ENCODE measurements around the gene MMP20. TPM values are rescaled to one million over a fixed set of nuclear protein-coding genes. Genes with fewer than 3 reads are reported as not detected.

MMP20 gene
- total RNA-seq, 4 donors from 2014 or later: not detected

DNA sequence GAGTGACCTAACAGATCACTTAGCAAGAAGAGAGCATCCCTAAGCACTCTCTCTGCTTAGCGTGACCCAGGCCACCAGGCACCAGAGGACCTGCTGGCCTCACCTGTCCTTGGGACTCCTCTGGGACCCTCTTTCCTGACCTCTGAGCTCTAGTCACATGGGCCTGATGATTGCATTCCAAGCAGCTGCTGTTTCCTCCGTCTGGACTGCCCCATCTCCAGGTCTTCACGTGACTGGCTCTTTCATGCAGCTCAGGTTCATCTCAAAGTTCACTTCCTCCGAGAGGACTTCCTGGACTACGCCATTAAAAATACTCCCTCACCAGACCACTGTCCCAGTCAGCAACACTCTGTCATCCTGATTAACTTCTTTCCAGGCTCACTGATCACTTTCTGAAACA is 2.9 kb downstream of the MMP20 start:
- H3K36me3 ChIP-seq: no peaks in the 10 kb centered on the region
- H3K9me3 ChIP-seq: no peaks in the 10 kb centered on the region
- TF ChIP-seq, protein P1, sequence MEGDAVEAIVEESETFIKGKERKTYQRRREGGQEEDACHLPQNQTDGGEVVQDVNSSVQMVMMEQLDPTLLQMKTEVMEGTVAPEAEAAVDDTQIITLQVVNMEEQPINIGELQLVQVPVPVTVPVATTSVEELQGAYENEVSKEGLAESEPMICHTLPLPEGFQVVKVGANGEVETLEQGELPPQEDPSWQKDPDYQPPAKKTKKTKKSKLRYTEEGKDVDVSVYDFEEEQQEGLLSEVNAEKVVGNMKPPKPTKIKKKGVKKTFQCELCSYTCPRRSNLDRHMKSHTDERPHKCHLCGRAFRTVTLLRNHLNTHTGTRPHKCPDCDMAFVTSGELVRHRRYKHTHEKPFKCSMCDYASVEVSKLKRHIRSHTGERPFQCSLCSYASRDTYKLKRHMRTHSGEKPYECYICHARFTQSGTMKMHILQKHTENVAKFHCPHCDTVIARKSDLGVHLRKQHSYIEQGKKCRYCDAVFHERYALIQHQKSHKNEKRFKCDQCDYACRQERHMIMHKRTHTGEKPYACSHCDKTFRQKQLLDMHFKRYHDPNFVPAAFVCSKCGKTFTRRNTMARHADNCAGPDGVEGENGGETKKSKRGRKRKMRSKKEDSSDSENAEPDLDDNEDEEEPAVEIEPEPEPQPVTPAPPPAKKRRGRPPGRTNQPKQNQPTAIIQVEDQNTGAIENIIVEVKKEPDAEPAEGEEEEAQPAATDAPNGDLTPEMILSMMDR (IDR thresholded peaks at IDR 0.05): no peak
- TF ChIP-seq EP300 (IDR thresholded peaks at IDR 0.05) (no peak), POLR2AphosphoS5 (IDR thresholded peaks at IDR 0.05) (no peak), POLR2A (IDR thresholded peaks at IDR 0.05) (no peak)
- H3K4me1 ChIP-seq: no peaks in the 10 kb centered on the region
- no peak overlapping the region for H3K4me3 ChIP-seq
- H3K27me3 ChIP-seq: no peaks in the 10 kb centered on the region
- DNase-seq (ENCODE audit: low spot score in 2 of 2): no peak
- WGBS: 87% methylated on average over 5 of the region's 5 CpGs
- no peak overlapping the region for H3K27ac ChIP-seq

DNA sequence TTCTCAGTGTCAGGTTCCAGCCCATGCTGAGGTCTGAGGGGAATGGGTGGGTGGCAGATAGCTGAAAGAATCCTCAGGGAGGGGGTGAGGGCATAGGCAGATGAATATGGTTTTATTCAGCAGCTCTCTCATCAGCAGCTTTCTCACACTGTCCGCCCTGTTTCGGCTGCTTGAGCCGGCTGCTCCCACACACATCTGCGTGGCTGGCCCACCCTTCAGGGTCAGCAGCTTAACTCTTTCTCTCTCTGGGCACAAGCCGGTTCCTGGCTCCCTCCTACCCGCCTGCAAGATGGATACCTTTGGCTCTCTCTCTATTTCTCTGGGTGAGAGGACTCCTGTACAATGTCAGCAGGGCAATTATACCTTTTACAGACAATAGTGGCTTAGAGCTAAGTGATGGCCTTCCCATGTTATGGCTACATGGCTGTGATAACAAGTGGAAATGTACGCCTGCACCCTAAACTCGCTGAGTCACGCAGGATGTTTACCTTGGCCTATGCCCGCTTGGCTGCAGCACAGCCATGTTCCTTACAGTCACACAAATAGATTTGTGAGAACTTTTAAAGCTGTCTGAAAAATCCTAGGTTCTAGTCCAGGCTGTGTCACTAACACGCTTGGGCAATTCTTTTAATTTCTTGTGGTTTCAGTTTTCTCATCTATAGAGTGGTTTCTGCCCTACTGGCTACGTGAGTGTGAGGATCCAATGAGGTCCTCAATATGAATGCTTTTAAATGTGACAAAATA is 4.1 kb downstream of the MMP20 start:
- TF ChIP-seq EP300 (IDR thresholded peaks at IDR 0.05) (no peak), POLR2AphosphoS5 (IDR thresholded peaks at IDR 0.05) (no peak), POLR2A (IDR thresholded peaks at IDR 0.05) (no peak)
- TF ChIP-seq, protein P1 (IDR thresholded peaks at IDR 0.05): no peak
- Histone ChIP-seq H3K36me3 (no peaks in the 10 kb centered on the region), H3K9me3 (no peaks in the 10 kb centered on the region), H3K4me3 (no peak overlapping the region), H3K4me1 (no peaks in the 10 kb centered on the region), H3K27me3 (no peaks in the 10 kb centered on the region), H3K27ac (no peak overlapping the region)
- no peak for DNase-seq (ENCODE audit: low spot score in 2 of 2)
- 72% methylated on average over 12 of the region's 12 CpGs for WGBS

DNA sequence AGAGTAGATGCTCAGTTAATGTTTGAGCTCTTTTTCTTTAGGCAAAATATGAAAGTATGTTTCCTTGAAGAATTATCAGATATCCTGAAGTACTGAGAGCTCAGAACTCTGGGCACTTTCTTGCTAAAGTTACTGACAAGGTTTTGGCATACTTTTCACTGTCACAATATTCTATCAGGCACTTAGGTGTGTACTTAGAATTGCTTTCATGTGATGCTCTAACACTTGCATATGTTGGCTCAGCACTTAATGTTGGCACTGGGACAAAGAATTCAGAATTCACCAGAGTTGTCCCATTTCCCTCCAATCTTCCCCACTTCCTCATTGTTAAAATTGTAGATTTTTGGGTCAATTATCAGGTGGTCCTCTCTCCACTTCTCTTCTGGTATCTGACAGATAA is 5.0 kb downstream of the MMP20 start:
- H3K4me1 ChIP-seq: no peaks in the 10 kb centered on the region
- H3K4me3 ChIP-seq: no peak overlapping the region
- TF ChIP-seq EP300 (IDR thresholded peaks at IDR 0.05) (no peak), POLR2A (IDR thresholded peaks at IDR 0.05) (no peak), POLR2AphosphoS5 (IDR thresholded peaks at IDR 0.05) (no peak)
- TF ChIP-seq, protein P1 (IDR thresholded peaks at IDR 0.05): no peak
- H3K27me3 ChIP-seq: no peaks in the 10 kb centered on the region
- DNase-seq (ENCODE audit: low spot score in 2 of 2): no peak
- no peak overlapping the region for H3K27ac ChIP-seq
- H3K36me3 ChIP-seq: no peaks in the 10 kb centered on the region
- no peaks in the 10 kb centered on the region for H3K9me3 ChIP-seq

DNA sequence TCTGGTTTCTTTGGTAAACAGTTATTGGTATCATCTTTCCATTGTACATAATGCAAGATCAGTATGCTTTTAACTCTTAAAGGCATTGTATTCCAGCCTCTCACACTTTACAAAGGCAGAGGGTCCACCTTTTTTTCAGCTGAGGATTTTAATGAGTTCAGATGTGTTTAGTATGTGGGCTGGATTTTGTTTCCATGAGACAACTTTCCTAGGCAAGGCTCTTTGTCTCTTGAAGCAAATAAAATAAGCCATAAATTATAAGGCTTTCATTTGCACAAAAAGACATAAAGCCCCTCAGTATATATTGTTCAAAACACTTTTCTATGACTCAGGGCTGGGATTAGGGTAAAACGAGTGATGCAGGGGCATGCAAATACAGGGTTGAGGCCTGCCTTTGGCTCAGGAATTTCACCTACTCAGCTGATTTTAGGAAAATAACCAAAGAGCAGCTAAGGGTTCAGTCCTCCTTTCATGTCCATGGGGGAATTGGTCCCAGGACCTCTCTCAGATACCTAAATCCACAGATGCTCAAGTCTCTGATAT is 7.6 kb downstream of the MMP20 start:
- no peak for TF ChIP-seq POLR2AphosphoS5 (IDR thresholded peaks at IDR 0.05)
- TF ChIP-seq, protein P1 (IDR thresholded peaks at IDR 0.05): no peak
- TF ChIP-seq POLR2A (IDR thresholded peaks at IDR 0.05): no peak
- no peak for TF ChIP-seq EP300 (IDR thresholded peaks at IDR 0.05)
- H3K9me3 ChIP-seq: no peaks in the 10 kb centered on the region
- H3K36me3 ChIP-seq: no peaks in the 10 kb centered on the region
- H3K4me3 ChIP-seq: no peak overlapping the region
- no peak for DNase-seq (ENCODE audit: low spot score in 2 of 2)
- H3K27me3 ChIP-seq: no peaks in the 10 kb centered on the region
- 44% methylated on average over 1 of the region's 1 CpG for WGBS
- no peak overlapping the region for H3K27ac ChIP-seq
- H3K4me1 ChIP-seq: peaks cover 4% of the 10 kb centered on the region

DNA sequence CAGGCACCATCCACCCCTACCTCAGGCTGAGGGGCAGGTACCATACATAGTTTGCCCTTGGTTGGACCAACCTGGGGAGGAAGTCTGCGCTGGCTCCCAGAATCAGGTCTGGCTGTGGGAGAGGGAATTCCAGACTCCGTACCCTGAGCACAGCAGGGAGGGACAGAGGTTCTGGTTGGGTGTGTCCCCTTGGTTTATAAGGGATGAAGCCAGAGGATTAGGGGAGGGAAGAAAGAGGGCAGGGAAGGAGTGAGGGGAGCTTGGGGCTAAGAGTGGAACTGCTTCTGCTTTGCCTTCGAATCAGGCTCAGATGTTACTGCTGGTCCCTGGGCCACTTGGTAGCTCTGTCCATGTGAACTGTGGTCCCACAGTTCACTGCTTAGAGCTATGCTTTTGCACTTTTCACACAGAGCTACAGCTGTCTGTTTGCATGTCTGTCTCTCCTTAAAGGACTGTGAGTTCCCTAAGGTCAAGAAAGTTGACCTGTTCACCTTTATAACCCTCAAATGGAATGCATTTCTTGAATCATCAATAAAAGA is 9.2 kb downstream of the MMP20 start:
- TF ChIP-seq, protein P1 (IDR thresholded peaks at IDR 0.05): no peak
- TF ChIP-seq EP300 (IDR thresholded peaks at IDR 0.05) (no peak), POLR2AphosphoS5 (IDR thresholded peaks at IDR 0.05) (no peak), POLR2A (IDR thresholded peaks at IDR 0.05) (no peak)
- H3K9me3 ChIP-seq: no peaks in the 10 kb centered on the region

More for the DNA sequence above, 9.2 kb downstream of the MMP20 start:
- DNase-seq (ENCODE audit: low spot score in 2 of 2): no peak
- 88% methylated on average over 3 of the region's 3 CpGs for WGBS
- Histone ChIP-seq H3K4me3 (no peak overlapping the region), H3K27ac (no peak overlapping the region), H3K4me1 (peaks cover 4% of the 10 kb centered on the region), H3K27me3 (no peaks in the 10 kb centered on the region), H3K36me3 (no peaks in the 10 kb centered on the region)
